A172 (cell line): ENCODE measurements around the gene HAGH. TPM values are rescaled to one million over a fixed set of nuclear protein-coding genes. Genes with fewer than 3 reads are reported as not detected.

ENCODE experiments used
- DNase-seq: peaks from one replicate; pipeline ENCODE4 v3.0.0-alpha.2; 2015; ENCODE audit warnings: low spot score
- total RNA-seq: library from RNA; depleted of rRNA; stranded (reverse); fragments of >200 nt; shearing (Covaris generic); gene quantifications from 2 replicates; pipeline ENCODE4 v1.2.3, GENCODE V29; 2014

HAGH gene
- total RNA-seq, 1 experiment from 2014 or later: 163 TPM

DNA sequence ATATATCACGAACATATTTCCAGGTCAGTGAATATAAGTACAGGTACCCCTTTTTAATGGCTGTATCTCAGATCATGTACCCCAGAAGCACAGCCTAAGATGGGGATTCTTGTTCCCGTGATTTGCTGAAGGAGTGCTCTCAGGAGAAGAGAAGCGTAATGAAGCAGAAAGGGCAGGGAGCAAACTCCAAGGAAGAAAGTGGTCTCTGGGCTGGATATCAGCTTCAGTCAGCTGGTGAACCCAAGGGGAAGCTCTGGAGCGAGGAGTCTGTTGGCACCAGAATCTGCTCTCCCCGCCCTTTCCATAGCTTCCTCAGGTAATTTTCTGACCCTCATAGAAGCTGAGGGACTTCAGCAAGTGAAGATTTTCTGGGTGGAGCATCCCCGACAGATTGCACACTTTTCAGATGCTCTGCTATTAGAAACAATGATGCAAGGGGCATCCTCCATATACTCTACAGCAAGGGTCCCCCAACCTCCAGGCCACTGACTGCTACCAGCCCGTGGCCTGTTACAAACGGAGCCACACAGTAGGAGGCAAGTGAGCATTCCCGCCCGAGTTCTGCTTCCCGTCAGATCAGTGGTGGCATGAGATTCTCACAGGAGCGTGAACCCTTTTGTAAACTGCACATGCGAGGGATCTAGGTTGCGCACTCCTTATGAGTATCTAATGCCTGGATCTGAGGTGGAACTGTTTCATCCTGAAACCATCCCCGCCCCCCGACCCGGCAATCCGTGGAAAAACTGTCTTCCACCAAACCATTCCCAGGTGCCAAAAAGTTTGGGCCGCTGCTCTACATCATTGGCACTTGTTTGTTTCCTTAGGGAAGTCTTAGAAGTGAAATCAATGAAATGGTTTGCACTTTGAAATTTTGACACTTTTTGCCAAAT is 4.8 kb upstream of the HAGH start:
- DNase-seq: no peak

DNA sequence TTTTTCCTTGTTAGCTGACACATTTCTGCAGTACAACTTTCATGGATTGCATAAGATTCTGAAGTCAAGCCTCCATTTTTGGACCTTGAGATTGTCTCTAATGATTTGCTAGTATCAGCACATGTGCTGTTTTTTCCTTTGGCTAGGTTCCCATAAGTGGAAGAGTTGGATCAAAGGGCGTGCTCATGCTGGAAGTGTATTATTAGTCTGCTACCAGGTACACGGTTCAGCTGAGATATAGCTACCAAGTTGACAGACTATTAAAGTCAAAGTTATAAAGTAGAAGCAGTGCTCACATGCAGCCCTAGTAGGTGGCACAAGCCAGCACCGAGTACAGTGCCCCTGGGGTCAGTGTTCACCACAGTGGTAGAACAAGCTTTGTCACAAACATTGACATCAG is 3.6 kb upstream of the HAGH start:
- DNase-seq: no peak

DNA sequence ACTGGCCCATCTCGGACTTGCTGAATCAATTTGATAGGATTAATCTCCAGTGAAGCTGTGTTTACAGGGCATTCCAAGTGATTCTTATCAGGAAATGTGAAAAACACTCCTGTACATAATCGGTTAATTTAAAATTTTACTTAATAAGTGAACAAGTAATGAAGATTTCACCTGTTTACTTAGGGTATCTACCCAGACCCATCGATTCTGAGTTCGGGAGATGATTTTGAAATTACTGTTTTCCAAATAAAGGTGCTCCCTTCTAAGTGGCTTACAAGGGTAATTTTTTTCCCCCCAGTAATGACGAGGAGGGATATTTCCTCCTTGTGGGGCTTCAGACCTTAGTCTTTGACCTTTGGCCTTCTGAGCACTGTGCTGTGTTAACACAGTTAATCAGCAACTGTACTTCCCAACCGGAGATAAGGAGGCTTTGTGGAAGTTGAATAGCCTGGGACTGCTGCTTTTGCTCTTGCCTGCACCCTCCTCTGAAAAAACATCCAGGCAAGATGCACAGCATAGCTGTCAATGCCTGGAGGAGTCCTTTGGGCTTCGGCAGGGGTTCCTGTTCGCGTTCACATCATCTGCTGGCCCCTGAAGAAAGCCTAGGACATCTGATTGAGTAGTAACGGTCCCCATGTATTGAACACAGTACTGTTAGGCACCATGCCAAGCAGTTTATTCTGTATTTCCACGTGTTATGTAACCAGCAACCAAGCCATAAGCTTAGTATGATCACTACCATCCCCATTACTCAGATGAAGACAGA is 2.2 kb upstream of the HAGH start:
- no peak for DNase-seq

DNA sequence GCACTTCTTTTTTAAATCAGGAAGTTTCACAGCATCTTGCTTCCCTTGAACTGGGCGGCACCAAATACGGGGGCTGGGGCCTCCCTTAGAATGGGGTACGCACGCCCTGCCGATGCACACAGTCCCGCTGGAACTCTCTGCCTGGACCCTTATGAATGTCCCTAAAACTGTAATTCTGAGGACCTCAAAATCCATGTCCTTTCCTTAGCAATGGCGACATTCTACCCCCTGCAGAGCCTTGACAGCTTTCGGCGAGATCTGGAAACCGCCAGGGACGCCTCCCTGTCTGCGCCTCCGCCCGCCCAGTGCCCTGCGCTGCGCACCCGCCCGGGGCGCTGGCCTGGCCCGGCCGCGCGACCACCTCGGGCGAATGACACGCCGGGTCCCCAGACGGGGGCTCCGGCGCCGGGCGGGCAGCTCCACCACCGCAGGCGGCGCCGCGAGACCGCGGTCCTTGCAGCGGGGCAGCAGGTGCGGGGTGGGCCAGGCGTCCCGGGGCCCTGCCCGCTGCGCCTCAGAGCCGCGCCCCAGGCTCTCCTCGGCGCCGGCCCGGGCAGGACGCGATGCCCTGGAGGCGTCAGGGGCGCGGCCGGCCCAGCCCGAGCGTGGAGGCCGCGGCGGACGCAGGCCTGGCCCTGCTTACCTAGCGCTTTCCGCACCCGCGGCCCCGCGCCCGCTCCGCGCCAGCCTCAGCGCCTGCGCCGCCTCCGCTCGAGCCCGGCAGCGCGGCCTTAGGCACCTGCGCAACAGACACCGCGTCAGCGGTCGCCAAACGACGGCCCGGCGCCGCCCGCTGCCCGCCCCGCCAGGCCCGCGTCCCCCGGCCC is 548 bp downstream of the HAGH start:
- peak; percentile 4 for DNase-seq

DNA sequence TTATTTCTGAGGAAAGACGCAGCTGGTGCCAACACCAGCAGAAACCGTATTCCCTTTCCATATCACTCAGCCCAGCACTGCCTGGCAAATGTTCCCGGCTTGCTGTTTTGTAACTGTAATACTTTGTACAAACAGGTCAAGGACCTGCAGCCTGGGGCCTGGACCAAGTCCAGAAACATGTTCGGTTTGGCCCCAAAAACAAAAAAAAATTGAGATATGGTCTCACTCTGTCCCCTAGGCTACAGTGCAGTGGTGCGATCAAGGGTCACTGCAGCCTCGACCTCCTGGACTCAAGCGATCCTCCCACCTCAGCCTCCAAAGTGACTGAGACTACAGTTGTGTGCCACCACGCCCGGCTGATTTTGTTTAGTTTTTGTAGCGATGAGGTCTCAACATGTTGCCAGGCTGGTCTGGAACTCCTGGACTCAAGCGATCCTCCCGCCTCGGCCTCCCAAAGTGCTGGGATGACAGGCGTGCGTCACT is 1.2 kb downstream of the HAGH start:
- no peak for DNase-seq

DNA sequence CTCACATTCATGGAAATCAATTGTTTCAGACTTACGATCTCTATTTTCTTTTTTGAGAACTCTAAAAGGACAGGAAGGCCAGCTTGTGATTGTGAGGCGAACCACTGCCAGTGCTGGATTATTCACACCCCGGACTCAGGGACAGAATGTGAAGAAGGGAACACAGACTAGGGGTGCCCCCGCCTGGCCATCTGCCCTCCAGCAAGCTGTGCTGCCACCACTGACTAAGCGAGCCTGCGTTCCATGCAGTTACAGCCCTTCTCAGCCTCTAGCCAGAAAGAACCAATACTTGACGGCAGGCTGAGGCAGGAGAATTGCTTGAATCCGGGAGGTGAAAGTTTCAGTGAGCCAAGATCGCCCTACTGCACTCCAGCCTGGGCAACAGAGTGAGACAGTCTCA is 2.8 kb downstream of the HAGH start:
- DNase-seq: peak; percentile 35

DNA sequence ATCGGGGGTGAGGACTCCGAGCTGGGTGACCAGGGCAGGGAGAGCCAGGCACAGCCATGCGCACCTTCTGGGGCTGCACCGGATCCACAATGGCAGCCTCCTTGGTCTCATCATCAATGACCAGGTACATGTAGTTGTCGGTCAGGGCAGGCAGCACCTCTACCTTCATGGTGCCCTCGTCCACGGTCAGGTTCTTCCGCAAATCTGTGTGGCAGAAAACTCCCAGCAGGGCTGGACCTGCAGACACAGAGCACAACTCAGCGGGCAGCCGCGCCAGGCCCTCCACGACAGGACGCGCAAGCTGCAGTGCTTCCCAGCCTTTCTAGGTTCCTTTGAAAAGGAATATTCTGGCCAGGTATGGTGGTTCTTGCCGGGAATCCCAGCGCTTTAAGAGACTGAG is 3.8 kb downstream of the HAGH start:
- no peak for DNase-seq

DNA sequence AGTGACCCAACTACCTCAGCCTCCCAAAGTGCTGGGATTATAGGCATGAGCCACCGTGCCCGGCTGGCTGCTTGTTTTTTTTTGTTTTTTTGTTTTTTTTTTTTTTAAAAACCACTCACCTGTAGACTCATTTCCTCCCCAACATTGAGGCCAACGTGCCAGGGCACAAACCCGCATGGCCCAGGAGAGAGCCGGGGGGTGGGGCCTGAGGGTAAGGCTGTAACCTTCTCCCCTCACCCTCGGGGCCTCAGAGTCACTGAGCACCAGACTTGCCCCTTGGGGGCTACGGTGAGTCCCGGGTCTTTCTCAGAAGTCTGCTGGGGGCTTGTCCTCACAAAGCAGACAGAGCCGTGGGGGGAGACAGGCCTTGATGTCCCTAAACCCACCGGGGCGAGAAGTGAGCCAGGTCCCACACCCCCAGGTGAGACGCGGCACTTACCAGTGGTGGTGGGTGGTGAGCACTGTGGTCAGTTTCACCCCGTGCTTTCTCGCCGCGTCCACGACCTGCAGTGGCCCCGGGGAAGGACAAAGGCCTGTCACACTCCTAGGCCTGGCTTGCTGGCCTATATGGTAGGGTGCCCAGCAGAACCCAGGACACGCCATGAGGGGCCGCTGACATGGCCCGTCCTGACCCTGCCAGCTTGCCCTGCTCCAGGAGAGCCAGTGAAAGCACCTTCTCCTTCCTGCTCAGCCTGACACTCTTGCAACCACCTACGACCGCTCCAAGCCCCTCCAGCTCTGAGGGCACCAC is 4.6 kb downstream of the HAGH start:
- DNase-seq: no peak

DNA sequence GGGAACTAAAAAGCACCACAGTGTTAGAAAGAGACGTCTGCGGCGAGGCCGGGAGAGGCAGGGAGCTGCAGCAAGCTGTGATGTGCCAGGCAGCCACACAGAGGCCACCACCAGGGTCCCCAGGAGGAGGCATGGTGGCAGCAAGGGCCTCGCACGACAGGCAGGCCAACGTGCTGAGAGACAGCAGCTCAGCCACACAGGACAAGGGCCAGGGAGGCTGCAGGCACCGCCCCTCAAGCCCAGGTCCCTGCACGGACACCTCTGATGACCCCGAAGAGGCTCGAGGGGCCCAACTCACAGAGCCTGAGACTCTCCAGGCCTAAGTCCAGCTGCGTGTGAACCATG is 5.7 kb downstream of the HAGH start:
- DNase-seq: no peak

DNA sequence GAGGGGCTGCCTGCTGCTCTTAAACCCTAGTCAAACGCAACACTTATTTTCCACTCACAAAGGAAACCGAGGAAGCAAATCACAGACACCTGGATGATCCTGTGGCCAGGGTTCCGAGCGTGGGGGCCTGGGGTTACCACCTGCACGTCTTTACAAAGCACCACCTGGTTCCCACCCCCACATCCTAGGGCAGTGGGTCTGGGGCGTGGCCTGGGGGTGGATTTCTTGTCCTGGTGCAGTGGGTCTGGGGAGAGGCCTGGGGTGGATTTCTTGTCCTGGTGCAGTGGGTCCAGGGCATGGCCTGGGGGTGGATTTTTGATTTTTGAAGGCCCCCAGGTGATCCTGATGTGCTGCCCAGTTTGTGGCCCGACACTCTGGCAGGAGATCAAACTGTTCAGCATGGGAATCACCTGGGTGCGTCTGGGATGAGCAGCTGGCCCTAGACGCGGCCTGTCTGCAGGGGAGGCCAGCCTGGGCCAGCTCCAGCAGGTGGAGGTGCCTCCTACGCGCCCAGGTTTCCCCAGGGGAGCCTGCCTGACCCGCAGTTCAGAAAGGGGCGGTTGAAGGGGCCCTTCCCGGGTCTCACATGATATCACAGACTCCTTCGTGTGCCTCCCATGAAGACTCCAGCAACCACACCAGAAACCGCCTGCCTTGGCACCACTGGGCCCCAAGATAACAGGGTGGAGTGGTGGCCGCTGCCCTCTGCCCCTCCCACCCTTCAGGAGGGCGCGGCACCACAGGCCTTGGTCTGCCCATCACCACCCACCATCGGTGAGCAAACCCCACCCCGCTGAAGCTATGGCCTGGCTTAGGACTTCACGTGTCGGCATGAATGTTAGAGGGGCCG is 6.3 kb downstream of the HAGH start:
- no peak for DNase-seq

DNA sequence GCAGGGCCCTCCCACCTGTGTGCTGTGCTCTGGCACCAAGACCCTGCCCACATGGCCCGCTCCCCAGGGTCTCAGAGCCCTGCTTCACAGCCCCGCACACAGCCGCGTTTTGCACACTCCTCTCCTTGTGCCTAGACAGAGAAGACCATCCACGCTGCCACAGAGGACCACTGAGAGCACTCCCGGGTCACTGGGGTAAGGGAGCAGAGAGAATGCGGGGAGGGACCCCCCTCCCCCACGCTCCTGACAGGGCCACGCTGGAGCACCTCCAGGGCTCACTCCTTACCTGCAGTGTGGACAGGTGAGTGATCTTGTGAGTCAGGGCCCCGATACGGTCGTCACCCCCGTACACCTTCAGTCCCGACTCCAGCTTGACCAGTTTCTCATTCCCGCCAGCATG is 7.0 kb downstream of the HAGH start:
- DNase-seq: no peak

DNA sequence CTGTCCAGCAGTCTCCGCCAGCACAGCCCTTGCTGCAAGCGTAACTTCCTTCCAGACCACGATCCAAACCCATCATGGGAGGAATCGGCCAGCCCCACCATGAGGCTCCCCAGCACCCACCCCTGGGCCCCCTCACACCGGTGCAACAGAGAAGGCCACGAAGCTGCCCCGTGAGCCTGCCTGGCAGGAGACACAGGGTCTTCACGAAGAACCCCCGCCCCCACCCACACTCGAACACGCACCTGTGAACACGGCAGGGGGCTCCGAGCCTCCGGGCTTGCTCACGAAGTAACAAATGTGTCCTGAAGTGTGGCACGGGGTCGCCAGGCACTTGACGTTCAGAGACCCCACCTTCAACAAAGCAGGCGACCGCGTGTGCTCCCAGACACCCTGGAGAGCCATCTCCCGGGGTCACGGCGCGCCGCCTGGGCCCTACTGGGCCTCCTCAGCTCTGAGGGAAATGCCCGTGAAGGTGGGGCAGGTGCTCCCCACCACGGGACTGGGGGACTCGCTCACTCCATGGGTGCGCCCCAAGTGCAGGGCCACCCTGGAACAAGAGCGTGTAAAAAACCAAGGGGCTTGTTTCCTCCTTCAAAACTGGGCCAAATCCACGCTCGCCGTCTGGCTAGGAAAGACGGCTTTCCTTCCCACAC is 7.6 kb downstream of the HAGH start:
- no peak for DNase-seq

DNA sequence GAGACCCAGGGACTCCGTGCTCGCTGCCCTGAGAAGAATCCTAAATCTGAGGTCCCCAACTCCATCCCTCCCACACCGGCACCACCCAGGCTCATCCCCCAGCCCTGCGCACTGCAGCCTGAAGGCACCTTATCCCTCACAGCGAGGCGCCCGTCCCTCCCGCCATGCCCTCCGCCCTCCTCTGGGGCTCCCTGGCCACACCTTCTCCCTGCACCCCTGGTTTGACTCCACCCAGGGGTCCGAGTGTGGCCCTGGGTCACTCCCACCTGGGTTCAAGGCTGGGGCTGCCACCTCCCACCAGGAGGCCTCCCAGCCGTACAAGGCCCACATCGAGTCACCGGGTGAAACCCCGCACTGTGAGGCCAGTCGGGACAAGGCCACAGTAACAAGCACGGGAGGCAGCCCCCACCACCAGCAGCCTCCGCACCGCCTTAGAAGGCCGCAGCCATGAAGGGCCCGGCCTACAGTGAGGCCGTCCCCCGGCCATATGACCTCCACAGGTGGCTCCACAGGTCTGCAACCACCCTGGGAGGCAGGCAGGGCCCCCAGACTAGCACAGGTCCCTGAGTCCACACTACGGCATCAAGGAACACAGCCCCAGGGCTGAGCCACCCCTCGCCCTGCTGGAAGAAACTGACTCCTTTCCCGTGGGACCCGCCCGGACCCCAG is 8.3 kb downstream of the HAGH start:
- DNase-seq: no peak

DNA sequence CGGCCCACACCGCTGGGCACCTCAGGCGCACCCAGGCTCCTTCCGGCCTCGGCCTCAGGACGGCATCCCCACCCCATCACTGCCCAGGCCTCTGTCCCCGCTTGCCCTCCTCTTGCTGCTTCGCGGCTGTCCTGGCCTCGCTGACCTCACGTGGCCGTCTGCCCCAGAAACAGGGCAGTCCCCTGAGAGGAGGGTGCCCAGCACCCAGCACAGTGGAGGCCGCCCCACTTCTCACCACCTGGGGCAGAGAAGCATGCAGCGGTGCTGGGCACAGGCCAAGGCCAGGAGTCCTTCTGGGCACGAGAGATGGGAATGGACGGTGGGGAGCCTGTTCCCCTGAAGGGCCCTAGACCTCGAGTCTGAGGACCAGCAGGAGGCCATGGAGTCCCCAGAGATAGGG is 8.9 kb downstream of the HAGH start:
- DNase-seq: no peak

DNA sequence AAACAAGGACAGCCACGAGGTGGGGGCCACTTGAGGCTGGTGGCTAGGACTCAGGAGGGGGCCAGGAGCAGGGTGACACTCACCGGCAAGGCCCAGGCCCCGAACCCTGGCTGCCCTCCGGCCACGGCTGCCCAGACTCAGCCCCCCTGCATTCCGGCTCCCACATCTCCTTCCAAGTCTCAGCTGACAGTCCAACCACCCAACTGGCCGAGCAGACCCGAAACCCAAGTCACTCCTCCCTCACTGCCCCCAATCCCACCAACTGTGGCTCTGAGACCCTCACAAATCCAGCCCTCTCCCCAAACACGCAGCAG is 9.4 kb downstream of the HAGH start:
- no peak for DNase-seq

DNA sequence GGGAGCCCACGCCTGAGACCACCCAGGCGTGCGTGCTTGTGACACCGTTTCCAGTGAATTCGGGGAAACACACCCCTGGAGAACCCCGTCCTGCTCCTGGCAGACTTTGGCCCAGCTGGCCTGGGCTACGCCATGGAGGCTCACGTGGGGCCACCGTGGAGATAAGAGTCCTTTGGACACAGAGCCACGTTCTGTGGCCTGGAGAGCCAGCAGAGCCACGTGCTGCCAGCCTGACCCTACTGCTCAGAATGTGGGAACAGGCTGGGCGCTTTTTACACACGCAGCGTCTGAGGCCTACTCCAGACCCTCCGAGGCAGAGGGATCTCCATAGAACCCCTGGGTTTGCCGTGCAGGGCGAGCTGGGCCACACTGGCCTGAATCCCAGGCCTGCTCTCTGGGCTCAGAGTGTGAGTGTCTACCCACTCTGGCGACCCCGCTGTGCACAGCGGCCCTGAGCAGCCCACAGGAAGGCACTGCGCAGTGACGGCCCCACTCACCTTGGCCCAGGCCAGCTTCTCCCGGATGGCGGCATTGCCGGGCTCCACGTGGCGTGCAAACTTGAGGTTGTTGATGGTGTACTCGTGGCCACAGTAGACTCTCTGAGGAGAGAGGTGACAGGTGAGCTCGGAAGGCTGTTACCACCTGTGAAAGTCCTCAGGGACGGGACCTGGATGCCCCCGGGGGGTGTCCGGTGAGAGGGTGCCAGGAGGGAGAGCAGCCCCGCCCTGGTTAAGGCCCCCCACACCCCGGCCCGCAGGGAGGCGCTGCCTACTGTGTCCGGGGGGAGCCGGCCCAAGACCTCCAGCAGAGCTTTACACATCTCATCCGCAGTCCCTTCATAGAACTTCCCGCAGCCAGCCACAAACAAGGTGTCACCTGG is 10.0 kb downstream of the HAGH start:
- DNase-seq: no peak

DNA sequence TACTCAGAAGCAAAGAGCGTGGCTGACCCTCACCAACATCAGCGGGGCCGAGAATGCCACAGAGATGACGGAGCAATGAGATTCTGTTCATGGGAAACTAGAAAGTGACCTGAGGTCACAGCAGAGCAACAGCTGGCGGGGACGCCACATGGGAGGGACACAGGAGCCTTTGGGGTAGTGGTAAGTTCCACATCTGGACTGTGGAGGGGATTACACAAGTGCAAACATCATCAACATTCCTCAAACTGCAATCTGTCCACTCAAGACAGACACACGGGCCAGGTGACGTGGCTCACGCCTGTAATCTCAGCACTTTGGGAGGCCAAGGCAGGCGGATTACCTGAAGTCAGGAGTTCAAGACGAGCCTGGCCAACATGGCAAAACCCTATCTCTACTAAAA is 11.2 kb downstream of the HAGH start:
- no peak for DNase-seq

DNA sequence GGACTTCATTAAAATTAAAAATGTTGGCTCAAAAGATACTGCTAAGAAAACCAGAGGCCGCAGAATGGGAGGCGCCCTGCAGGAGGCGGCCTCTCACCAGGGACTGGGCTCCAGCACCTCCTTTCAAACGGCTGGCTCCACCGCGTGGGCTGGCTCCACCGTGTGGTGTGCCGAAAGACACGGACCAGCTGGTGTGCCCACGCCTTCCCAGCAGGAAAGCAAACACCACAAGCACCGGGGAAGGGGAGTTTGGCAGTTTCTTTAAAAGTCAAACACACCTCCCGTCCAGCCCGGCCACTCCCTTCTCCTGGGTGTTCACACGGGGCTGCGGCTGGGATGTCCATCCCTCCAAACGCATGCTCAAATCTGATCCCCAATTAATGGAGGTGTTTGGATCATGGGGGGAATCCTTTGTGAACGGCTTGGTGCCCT is 13.9 kb downstream of the HAGH start:
- peak; percentile 69 for DNase-seq

DNA sequence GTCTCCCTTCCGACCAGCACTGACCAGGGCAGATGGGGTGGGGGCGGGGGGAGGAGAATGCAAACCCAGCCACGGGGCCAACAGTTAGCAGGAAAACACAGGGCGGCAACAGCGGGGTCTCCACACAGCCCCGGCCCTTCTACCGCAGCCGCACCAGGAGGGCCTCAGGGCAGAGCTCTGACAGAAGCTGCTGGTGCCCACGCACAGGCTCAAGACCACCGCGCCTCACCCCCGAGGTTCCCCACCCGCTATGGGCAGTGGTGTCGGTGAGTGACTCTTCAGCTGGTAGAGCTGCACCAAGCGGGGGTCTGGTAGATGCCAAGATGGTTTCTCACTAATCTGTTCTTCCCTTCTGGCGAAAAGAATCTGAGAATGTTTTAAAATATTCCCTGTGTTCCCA is 16.1 kb downstream of the HAGH start:
- no peak for DNase-seq
